GM21447 (cell line): Measurements from ENCODE around the gene KRT77.
"Not testable (repeated sequence)": the region's sequence is repeated elsewhere in the genome, so short reads cannot be mapped to it uniquely, and the experiment has no call there.

ENCODE experiments used
- ATAC-seq: cut with Tn5 transposase; IDR thresholded peaks from one replicate; pipeline ENCODE4 v1.9.1; 2021; ENCODE audit not compliant: unreplicated experiment

Gene KRT77

GRCh38 chr12:52703424-52703823 lies at the start of gene KRT77:
Gene KRT77 (minus strand): TSS chr12:52703524. CDS start chr12:52703434, 90 bp downstream.
- no peak for ATAC-seq

GRCh38 chr12:52752516-52752915 lies 49.2 kb upstream of the KRT77 start:
- no peak for ATAC-seq

GRCh38 chr12:52751795-52752194 lies 48.5 kb upstream of the KRT77 start:
- no peak for ATAC-seq

- not testable (repeated sequence) for ATAC-seq
These were observed 47.2 kb upstream of the KRT77 start for GRCh38 chr12:52750532-52750931.

DNA sequence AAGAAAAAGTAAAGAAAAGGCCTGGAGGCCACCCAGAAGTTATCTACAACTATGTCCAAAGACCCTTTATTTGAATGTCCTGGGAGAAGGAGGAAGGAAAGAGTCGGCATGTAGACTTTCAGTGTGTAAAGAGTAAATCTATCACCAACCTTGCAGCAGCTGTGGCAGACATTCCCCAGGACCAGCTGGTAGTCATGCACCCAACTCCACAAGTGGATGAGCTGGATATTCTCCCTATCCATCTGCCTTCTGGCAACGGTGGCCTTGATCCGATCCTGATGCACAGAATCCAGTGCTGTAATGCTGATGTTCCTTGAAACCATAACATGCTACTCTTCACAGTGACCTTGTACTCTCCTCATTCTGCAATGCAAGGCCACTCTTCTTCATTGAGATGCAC lies 46.5 kb upstream of the KRT77 start:
- no peak for ATAC-seq

- no peak for ATAC-seq
These were observed 45.3 kb upstream of the KRT77 start for GRCh38 chr12:52748578-52748977.

DNA sequence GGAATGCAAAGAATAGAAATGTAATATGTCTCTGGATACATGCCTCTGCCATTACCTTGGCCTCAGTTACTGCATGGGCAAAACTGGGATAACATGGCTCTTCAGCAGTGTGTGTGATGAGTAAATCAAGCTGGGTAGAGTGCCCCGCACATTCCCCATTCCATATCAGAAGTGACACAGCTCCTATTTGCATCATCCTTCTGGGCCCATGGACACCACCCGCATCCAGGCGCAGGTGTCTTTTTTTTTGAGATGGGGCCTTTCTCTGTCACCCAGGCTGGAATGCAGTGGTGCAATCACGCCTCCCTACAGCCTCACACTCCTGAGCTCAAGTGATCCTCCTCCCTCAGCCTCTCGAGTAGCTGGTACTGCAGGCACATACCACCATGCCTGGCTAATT lies 42.2 kb upstream of the KRT77 start:
- no peak for ATAC-seq

GRCh38 chr12:52744493-52745156 lies 41.3 kb upstream of the KRT77 start:
- ATAC-seq: no peak

GRCh38 chr12:52742822-52743457 lies 39.6 kb upstream of the KRT77 start:
- ATAC-seq: no peak

DNA sequence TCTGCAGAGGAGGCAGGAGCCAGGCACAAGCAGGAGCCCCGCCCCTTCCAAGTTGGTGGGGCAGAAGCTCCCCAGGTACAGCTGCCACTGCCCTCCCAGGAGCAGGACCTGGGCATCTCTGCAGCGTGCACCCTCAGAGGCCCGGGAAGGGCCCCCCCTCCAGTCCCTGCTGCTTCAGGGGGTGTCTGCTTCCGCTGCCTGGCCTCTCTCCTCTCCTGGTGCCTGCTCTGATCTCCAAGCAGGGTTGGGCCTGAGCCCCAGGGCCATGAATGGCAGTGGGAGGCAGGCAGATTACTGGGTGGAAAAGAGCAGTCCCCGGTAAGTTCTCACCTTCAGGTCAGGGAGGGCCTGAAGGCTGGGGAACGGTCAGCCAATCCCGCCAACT lies 38.9 kb upstream of the KRT77 start:
- no peak for ATAC-seq

GRCh38 chr12:52741375-52742195 lies 38.3 kb upstream of the KRT77 start:
- no peak for ATAC-seq

DNA sequence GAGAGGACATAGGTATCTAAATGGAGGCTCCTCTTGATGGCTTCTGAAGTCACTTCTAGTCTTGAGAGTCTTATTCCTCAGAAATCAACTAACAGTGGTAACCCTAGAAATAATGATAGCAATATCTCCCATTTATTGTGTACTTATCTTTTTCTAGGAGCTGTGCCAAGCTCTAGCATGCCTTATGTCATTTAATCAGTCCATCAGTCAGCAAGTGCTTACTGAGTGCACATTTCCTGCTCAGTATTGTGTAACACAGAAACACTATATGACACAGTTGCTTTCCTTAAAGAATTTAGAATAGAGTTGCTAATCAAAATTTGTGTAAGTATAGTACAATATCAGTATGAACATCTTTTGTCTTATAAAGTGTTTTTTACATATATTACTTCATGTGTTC lies 37.3 kb upstream of the KRT77 start:
- ATAC-seq: no peak

DNA sequence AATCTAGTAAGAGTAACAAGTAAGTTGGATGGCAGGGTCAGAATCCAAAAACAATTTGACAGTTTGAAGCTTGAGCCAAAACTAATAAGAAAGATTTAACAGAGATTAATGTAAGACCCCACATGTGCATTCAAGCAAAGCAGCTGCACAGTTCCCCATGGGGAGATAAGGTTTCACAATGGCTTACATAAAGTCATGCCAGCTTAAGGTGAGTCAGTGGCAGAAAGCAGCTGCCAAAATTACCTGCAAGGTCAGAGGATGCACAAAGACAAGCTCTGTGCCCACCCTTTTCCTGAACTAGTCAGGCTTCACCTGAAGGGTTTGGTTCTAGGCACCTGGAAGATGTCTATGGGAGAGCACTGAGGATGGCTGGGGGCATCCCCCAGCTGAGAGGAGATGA lies 36.6 kb upstream of the KRT77 start:
- ATAC-seq: no peak

DNA sequence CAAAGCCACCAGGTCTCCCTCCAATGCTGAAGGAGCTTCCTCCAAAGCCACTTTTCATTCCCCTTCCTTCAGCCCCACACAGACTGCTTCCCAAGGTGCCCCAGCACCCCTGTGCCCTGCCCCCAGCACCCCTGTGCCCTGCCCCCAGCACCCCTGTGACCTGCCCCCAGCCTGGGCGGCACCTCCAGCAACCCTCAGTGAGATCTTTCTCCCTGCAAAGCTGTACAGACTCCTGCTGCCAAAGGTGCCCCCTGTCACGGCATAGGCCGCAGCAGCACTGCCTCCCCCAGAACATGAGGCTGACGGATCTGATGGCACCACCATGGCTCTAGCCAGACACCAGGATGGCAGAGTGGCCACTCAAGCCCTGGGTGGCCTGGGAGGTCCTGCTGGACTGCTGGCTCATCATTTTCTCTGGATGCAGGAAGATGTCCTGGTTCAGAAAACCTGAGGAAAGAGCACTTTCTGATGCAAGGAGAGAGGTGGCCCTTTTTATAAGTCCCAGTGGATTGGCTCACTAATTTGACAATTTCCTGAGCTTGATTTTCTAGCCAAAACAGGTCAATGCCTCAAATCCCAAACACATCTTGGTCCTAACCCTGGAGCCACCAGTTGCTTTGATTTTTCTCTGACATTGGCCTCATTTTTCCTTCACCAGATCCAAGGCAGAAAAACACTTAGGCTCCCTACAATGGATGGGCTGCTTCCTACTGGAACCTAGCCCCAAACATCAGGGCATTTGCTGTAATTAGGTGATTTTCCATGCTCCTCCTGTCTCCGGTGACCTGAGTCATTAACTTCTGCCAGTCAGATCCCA lies 32.7 kb upstream of the KRT77 start:
- no peak for ATAC-seq

DNA sequence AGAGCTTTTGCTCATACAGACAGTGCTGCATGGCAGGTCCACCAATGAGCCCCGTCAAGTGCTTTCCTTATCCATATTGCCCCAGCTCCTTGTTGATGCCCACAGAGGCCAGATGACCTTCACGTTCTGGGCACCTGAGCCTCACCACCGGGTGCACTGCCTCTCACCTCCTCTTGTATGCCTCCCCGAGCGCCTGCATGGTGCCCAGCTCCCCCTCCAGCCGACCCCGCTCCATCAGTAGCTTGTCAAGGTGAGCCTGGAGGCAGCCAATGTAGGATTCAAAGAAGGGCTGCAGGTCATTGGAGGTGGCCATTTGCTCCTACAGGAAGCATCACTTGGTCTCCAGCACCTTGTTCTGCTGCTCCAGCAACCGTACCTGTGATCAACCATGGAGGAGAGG lies 31.8 kb upstream of the KRT77 start:
- ATAC-seq: no peak

GRCh38 chr12:52730793-52731192 lies 27.5 kb upstream of the KRT77 start:
- no peak for ATAC-seq

DNA sequence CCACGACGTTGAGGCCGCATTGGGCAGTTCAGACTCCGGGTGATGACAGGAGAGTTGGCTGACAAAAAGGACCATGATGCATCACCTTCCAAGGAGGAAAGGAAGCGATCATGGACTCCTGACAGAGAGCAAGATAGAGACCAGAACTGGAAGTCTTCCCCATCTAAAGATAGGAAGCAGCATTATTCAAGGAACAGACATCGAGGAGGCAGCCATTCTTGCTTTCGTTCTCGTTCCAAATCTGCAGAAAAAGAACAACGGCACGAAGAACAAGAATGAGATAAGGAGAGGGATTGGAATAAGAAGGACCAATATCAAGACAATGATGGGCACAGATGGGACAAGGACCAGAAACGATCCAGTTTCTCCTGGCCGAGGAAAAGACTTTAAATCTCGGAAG lies 27.1 kb upstream of the KRT77 start:
- no peak for ATAC-seq

DNA sequence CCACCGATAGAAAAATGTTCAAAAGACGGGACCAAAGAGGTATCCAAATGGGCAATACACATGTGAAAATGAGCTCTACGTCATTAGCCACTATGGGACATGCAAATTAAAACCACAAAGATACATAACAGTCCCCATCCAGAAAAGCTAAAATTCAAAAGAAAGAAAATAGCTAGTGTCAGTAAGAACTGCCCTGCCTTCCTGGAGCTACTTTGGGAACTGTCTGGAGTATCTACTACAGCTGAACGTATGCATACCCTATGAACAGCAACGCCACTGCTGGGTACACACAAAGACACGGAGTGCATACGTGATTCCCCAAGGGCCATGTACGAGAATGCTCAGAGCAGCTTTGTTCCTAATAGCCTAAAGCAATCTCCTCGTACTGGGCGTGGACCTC lies 25.8 kb upstream of the KRT77 start:
- no peak for ATAC-seq

DNA sequence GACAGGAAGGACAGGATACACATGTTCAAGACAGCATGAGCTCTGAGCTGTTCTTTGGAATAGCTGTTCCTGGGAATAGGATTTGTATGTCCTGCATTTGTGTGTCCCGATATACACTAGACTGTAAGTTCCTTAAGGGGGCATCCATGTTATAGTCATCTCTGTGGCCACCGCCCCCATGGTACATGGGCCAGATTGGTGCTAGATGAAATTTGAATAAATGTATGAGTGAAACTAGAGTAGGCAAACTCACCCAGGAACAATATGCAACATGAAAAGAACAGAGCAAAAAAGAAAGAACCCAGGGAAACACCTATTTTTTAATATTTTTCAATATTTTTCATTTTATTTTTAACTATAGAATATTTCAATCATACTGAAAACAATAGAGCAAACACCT lies 25.1 kb upstream of the KRT77 start:
- no peak for ATAC-seq

GRCh38 chr12:52727037-52727436 lies 23.7 kb upstream of the KRT77 start:
- ATAC-seq: no peak

DNA sequence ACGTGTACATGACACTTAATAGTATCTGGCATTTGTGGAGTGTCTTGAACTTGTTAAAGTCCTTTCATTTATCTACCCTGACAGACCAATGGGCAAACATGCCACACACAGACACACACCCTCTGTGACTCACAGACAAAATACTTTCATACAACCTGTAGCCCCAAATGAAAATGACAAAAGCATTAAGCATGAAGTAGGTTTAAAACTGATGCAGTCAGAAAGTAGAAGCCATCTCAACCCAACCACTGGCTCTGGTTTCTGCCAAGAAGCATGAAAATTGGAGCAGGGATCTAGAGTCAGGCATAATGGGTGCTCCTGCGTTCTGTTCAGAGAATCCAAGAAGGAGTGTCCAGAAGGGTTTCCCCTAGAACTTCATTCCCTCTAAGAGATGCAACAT lies 23.1 kb upstream of the KRT77 start:
- ATAC-seq: no peak
